ENCODE measurements around the gene SYNE1. TPM values are rescaled to one million over a fixed set of nuclear protein-coding genes. Genes with fewer than 3 reads are reported as not detected.

SYNE1 gene
- total and polyA plus RNA-seq, 4 donors = 10.2 to 105 (median 24.5) TPM

GRCh38 chr6:152135755-152136448, 501.3 kb downstream of the SYNE1 start (continued):
- no peak for TF ChIP-seq MAX (IDR thresholded peaks at IDR 0.05)
- TF ChIP-seq FOXA1 (IDR thresholded peaks at IDR 0.05) = no peak
- no peak for TF ChIP-seq RAD21 (IDR thresholded peaks at IDR 0.05)
- no peak for TF ChIP-seq SP1 (IDR thresholded peaks at IDR 0.05)
- TF ChIP-seq NR2F2 (IDR thresholded peaks at IDR 0.05) = no peak
- no peak for TF ChIP-seq HNF4A (conservative IDR thresholded peaks at IDR 0.05)

- peaks cover 9 to 67% (median 56%) of the 10 kb centered on the region in 4 donors for H3K36me3 ChIP-seq (ENCODE audit: control insufficient read depth in 4 of 4, insufficient read depth in 3 of 4, low read depth in 1 of 4, low read length in 3 of 4)
- no peak for TF ChIP-seq GABPA (IDR thresholded peaks at IDR 0.05 in 1 of 2, conservative IDR thresholded peaks at IDR 0.05 in 1 of 2)
- TF ChIP-seq ZBTB33 (IDR thresholded peaks at IDR 0.05) = no peak
- TF ChIP-seq REST (IDR thresholded peaks at IDR 0.05) = no peak
- no peak for TF ChIP-seq SP1 (IDR thresholded peaks at IDR 0.05)
- TF ChIP-seq RXRA (IDR thresholded peaks at IDR 0.05) = no peak
- no peak for TF ChIP-seq MAX (IDR thresholded peaks at IDR 0.05)
- no peak for TF ChIP-seq FOXA1 (IDR thresholded peaks at IDR 0.05)
- TF ChIP-seq EGR1 (IDR thresholded peaks at IDR 0.05; ENCODE audit: low read depth in 2 of 2) = no peak
- TF ChIP-seq HNF4A (conservative IDR thresholded peaks at IDR 0.05) = no peak
- TF ChIP-seq TAF1 (conservative IDR thresholded peaks at IDR 0.05) = no peak
- TF ChIP-seq NR2F2 (IDR thresholded peaks at IDR 0.05) = no peak
- TF ChIP-seq FOXA2 (IDR thresholded peaks at IDR 0.05) = no peak
- no peak for TF ChIP-seq RAD21 (IDR thresholded peaks at IDR 0.05)
- TF ChIP-seq ATF3 (IDR thresholded peaks at IDR 0.05) = no peak
- no peak for TF ChIP-seq YY1 (IDR thresholded peaks at IDR 0.05)
- TF ChIP-seq JUND (IDR thresholded peaks at IDR 0.05) = no peak
- TF ChIP-seq CTCF (IDR thresholded peaks at IDR 0.05; ENCODE audit: low read depth, low read length, missing input control) = no peak
- no peak for TF ChIP-seq HNF4G (IDR thresholded peaks at IDR 0.05)
Measured at GRCh38 chr6:152130441-152130840, 506.7 kb downstream of the SYNE1 start.

More at GRCh38 chr6:152130441-152130840, 506.7 kb downstream of the SYNE1 start:
- H3K9ac ChIP-seq (ENCODE audit: low read depth in 1 of 2, low read length in 2 of 2) = no peak overlapping the region
- DNase-seq (ENCODE audit: low spot score) = no peak
- WGBS = 83% methylated on average over 2 of the region's 2 CpGs
- H3K27me3 ChIP-seq (ENCODE audit: control insufficient read depth in 4 of 4, insufficient read depth in 4 of 4, low read length in 3 of 4) = no peaks in the 10 kb centered on the region
- H3K27ac ChIP-seq (ENCODE audit: low read depth in 1 of 2, low read length in 2 of 2) = peak overlapping the region in 1 of 2 donors; percentile 64
- no peaks in the 10 kb centered on the region for H3K9me3 ChIP-seq (ENCODE audit: control insufficient read depth in 4 of 4, low read length in 3 of 4)
- no peak overlapping the region for H3K4me3 ChIP-seq (ENCODE audit: low read depth in 1 of 3, low read length in 3 of 3)
- H3K4me1 ChIP-seq (ENCODE audit: control insufficient read depth in 4 of 4, insufficient read depth in 4 of 4, low read length in 3 of 4) = peaks cover 0 to 7% (median 3%) of the 10 kb centered on the region in 4 donors
